ENCODE results near the gene CLIC5.
A peak's percentile ranks its signal among the peaks of the same experiment; 100 is the strongest.

The CLIC5 gene

DNA sequence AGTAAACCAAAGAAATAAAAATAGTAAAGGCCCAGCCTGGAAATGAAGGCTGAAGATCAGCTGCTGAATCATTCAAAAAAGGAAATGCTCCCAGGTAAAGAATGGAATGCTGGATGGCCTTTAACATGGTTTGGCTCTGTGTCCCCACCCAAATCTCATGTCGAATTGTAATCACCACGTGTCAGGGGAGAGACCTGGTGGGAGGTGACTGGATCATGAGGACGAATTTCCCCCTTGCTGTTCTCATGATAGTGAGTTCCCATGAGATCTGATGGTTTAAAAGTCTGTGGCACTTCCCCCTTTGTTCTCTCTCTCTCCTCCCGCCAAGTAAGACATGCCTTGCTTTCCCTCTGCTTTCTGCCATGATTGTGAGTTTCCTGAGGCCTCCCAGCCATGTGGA is 9.9 kb upstream of the CLIC5 start:
- no peak for DNase-seq (ENCODE audit: low read depth in 1 of 2, low spot score in 1 of 2)
- no peak for TF ChIP-seq JUND (IDR thresholded peaks at IDR 0.05; ENCODE audit: low read depth)
- in situ Hi-C loops (cut with HindIII; ENCODE audit: low pct_unique_long_range_greater_than_20kb, low sequenced_read_pairs), result no loop called here

DNA sequence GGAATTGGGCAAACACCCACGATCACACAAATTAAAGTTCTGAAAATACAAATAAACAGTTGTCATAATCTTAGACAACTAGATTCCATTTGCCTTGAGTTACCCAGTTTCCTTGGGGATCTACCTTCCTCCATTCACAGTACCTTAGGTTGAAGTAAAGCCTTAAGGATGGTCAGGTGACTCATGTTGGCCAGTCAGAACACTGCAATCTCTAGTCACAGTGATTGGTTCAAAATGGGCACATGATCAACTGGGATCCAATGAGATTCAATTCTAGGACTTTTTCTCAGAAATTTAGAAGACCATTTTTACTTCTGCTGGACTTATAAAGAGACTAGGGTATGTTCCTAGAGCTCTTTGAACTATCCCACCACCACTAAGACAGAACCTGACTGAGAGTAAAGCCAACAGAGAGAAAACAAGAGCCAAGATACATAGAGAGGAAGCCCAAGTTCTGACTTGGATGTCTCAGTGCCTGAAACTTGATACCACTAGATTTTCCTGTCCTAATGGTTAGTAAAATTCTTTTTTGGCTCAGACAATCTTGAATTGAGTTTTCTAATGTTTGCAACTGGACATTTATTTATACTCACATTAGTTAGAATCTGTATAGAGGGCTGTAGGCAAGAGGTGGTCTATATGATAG is 8.6 kb upstream of the CLIC5 start:
- no peak for DNase-seq (ENCODE audit: low read depth in 1 of 2, low spot score in 1 of 2)
- TF ChIP-seq JUND (IDR thresholded peaks at IDR 0.05; ENCODE audit: low read depth), result no peak
- in situ Hi-C loops (cut with HindIII; ENCODE audit: low pct_unique_long_range_greater_than_20kb, low sequenced_read_pairs), result no loop called here

DNA sequence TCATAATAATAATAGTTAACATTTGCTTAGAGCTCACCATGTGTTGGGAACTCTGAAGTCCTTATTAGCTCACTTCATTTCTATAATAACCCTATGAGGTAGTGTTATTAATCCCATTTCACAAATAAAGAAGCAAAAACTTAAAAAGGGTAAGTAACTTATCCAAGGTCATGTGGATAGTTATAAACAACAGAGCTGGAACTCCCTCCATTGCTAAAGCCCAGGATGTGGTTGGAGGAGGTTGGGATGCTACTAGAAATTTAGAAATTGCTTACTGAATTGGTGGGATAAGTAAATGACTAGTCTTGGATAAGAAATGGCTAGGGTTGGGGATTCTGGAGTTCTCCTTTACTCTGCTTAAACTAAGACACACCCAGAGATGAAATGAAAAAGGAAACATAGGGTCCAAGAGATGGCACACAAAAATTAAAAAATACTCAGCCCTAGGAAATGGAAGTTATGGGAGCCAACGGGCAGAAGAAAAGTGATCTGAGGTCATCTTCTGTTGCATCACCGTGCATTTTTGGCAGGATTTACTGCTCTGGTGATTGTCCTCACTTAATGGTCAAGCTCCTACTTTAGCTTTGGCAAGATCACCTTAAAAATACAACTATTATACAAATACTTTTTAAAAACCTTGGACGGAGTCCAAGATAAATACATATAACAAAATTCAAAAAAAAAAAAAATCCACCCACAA is 7.7 kb upstream of the CLIC5 start:
- in situ Hi-C loops (cut with HindIII; ENCODE audit: low pct_unique_long_range_greater_than_20kb, low sequenced_read_pairs), result no loop called here
- no peak for TF ChIP-seq JUND (IDR thresholded peaks at IDR 0.05; ENCODE audit: low read depth)
- DNase-seq (ENCODE audit: low read depth in 1 of 2, low spot score in 1 of 2), result no peak

DNA sequence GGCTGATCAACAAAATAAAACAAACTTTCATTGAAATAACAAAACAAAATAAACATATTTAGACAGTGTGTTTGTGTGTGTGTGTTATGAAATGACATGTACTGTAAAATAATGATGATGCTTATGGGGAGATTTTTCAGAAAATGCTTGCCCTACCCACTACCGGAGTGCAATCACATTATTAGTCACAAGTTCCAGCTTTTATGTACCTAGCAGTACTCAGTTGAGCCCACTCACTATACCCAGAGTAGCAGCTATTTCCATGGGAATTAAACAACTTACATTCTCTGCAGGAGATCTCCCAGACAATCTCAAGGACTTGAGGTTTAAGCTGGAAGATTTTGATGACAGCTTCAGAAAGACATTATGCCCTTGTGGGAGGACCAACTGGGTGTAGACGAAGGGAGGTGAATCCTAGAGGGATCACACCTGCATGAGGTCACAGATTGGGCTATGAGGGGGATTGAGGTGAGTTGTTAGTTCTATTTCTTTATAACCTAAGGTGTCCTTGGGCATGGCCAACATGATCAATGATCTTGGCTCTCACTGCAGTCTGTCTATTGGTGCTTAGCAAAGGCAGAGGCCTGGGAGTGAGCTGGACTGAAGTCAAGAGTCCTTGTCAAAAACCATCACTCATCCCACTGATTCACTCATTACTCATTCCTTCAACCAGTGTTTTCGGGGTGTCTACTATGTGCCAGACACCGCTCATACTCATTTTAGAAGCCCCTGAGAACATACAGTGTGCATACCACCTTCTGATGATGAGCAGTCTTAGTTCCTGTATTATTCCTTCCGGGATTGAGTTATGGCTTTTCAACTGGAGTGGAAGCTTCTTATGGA is 6.7 kb upstream of the CLIC5 start:
- no peak for TF ChIP-seq JUND (IDR thresholded peaks at IDR 0.05; ENCODE audit: low read depth)
- no peak for DNase-seq (ENCODE audit: low read depth in 1 of 2, low spot score in 1 of 2)
- in situ Hi-C loops (cut with HindIII; ENCODE audit: low pct_unique_long_range_greater_than_20kb, low sequenced_read_pairs), result no loop called here

DNA sequence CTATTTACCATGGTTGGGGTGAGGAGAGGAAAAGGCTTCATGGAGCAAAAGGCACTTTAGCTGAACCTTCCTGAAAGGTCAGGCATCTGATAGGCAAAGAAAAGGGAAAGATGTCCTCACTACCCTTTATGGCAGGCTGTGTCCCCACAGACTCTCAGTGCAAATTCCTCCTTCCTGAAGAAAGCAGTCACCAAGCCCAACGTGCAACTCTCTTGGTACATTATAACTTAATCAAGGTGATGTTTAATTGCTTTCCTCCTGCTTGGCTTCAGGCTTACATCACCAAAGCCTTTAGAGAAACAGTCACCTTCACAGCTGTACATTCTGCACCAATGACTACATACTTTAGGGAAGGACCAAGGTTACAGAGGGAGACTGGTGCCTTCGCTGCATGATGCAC is 2.1 kb upstream of the CLIC5 start:
- TF ChIP-seq JUND (IDR thresholded peaks at IDR 0.05; ENCODE audit: low read depth), result no peak
- DNase-seq (ENCODE audit: low read depth in 1 of 2, low spot score in 1 of 2), result no peak
- in situ Hi-C loops (cut with HindIII; ENCODE audit: low pct_unique_long_range_greater_than_20kb, low sequenced_read_pairs), result no loop called here

DNA sequence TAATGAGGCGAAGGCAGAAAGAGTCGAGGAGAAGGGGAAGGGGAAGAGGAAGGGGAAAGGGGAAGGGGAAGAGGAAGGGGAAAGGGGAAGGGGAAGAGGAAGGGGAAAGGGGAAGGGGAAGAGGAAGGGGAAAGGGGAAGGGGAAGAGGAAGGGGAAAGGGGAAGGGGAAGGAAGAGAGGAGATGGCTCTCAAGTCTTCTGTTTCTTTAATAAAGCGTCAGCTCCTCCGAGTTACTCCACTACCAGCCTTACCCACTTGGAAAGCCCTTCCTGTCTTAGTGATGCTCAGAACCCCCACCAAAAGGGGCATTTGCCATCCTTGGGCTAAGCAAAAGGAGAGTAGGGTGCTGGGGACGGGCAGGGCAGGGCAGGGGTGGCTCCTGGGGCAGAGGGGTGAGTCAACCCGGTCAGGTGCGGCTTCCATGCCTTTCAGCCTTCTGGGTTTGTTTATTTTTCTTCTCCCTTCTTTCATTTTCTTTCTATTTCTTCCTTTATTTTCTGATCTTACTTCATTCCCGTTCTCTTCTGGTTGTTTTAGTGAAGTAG is 476 bp upstream of the CLIC5 start:
- in situ Hi-C loops (cut with HindIII; ENCODE audit: low pct_unique_long_range_greater_than_20kb, low sequenced_read_pairs), result no loop called here
- no peak for DNase-seq (ENCODE audit: low read depth in 1 of 2, low spot score in 1 of 2)
- TF ChIP-seq JUND (IDR thresholded peaks at IDR 0.05; ENCODE audit: low read depth), result no peak

DNA sequence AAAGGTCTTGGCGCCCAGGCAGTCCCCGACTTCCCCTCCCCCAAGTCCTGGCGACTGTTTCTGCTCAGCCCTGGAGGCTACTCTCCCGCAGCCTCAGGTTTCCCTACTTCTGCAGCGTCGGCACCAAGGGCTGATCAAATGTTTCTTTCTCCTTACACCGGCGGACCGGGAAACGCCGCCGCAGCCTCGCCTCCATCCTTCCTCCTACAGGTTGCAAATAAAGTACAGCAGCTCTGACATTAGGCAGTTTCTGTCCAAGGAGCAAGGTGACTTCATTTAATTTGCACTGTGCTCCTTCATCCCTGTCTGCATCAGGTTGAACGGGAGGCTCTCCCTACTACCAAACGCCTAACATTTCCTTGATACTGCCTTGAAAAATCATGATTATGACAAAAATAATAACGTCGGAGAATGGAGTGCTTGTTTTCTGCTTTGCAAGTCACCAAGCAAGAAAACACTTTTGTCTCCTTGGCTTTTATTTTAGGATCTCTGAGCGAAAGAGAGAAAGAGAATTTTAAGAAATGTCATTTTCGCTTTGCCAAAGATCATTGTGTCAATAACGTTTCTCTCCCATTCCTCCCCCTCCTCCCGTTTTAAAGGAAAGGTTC is 1.0 kb downstream of the CLIC5 start:
- peak in 1 of 2 experiments; percentile 31 for DNase-seq (ENCODE audit: low read depth in 1 of 2, low spot score in 1 of 2)
- TF ChIP-seq JUND (IDR thresholded peaks at IDR 0.05; ENCODE audit: low read depth), result no peak
- in situ Hi-C loops (cut with HindIII; ENCODE audit: low pct_unique_long_range_greater_than_20kb, low sequenced_read_pairs), result no loop called here

DNA sequence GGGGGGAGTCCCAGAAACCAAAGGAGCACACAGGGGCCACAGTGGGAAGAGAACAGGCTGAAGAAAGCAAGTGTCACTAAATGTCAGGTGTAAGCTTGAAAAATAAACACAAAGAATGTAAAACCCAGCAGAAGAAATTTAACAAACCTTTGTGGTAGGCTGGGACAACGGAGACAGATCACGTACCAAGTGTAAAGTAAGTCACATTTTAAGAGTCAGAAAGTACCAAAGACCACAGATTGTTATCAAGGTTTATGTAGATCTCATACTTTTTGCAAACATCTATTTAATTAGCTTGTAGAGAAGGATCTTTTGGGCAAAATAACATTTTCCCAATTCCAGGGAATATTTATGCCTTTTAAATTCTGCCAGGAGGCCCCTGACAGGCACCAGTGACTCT is 1.6 kb downstream of the CLIC5 start:
- no peak for TF ChIP-seq JUND (IDR thresholded peaks at IDR 0.05; ENCODE audit: low read depth)
- DNase-seq (ENCODE audit: low read depth in 1 of 2, low spot score in 1 of 2), result no peak
- in situ Hi-C loops (cut with HindIII; ENCODE audit: low pct_unique_long_range_greater_than_20kb, low sequenced_read_pairs), result no loop called here

DNA sequence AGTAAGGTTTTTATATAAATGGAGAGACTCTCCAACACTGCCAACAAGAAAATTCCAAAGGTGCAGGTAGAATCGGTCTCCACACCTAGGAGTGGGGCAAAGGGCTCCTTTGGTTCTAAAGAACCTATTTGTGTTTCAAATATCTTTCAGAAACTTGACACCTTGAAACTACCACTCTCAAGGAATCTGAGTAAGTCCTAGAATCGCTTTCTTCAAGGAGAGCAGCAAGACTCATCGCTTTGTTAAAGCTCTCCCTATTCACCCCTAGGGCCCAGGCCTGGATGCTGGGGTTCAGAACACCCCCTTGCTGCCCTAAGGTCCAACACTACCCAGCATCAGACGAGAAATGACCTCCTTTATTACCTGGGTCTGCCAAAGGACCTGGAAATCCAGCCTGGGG is 2.0 kb downstream of the CLIC5 start:
- in situ Hi-C loops (cut with HindIII; ENCODE audit: low pct_unique_long_range_greater_than_20kb, low sequenced_read_pairs), result no loop called here
- no peak for TF ChIP-seq JUND (IDR thresholded peaks at IDR 0.05; ENCODE audit: low read depth)

DNA sequence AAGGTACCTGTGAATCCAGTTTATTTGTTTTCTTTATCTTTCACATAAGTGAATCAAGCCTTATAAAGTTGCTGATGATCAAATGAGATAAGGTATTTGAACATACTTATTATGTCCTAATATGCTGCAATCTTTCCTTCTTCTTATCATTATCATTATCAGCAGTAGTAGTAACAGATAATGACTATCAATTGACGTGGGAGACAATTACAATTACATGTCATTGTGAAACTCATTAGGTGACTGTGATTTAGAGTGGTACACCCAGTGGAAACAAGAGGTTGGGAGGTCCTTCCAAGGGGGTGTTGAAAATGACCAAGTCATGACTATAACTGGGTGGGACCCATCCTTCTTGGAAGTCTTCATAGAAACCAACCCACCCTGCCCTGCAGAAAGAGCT is 2.8 kb downstream of the CLIC5 start:
- TF ChIP-seq JUND (IDR thresholded peaks at IDR 0.05; ENCODE audit: low read depth), result no peak
- in situ Hi-C loops (cut with HindIII; ENCODE audit: low pct_unique_long_range_greater_than_20kb, low sequenced_read_pairs), result no loop called here
- no peak for DNase-seq (ENCODE audit: low read depth in 1 of 2, low spot score in 1 of 2)

More for the DNA sequence above, 2.0 kb downstream of the CLIC5 start:
- DNase-seq (ENCODE audit: low read depth in 1 of 2, low spot score in 1 of 2), result no peak

DNA sequence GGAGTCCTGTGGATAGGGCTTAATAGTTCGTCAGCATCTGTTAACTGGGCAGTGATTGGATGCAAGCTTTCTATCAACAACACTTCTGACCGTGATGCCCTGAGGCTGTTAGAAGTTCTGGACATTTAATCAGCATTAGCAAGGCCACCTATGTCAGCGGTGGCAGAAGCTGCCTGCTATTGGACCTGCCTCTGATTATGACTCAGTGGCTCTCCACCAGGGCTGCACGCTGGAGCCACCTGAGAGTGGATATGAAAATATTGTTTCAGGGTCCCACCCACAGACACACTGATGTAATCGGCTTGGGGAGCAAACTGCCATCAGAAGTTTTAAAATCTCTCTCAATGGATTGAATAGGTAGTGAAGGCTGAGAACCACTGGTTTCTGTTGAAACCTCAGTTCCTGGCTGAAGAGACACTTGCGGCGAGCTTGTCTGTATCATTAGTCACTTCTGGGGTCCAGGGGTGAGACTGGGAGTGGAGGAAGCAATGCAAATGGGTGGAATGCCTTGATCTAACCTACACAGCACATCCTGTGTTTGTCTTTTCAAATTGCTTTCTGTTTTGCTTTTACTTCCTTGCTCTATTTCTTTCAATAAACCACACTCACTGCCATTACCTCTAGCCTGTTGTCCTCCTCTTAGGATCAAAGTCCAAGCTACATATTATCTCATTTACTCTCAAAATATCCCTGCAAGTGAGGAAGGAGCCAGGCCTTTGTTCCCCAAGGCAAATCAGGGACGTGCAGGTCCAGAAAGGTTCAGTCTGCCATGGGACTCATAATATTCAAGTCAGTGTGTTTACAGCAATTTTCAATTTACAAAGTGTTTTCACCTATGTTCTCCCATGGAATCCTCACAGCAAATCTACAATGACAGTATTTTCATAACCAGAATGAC is 4.2 kb downstream of the CLIC5 start:
- TF ChIP-seq JUND (IDR thresholded peaks at IDR 0.05; ENCODE audit: low read depth), result no peak
- in situ Hi-C loops (cut with HindIII; ENCODE audit: low pct_unique_long_range_greater_than_20kb, low sequenced_read_pairs), result no loop called here
- no peak for DNase-seq (ENCODE audit: low read depth in 1 of 2, low spot score in 1 of 2)

DNA sequence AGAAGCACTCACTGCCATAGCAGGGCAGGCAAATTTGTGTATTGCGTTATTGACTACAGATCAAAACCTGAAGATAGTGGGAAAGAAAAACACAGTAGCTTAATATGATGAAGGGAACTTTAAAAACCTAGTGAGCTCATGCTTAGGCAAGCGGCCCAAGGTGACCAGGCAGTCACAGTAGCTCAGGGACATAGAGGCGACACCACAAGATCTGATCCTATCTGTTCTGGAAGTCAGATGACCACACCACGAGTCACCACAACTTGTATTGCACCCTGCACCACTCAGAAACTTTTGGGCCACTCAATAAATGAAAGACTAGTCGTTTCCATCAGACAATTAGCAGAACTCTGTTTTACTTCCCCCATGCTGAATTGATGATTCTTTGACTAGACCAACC is 4.9 kb downstream of the CLIC5 start:
- DNase-seq (ENCODE audit: low read depth in 1 of 2, low spot score in 1 of 2), result no peak
- in situ Hi-C loops (cut with HindIII; ENCODE audit: low pct_unique_long_range_greater_than_20kb, low sequenced_read_pairs), result no loop called here
- TF ChIP-seq JUND (IDR thresholded peaks at IDR 0.05; ENCODE audit: low read depth), result no peak

All from T47D (cell line).